K562 (cell line): ENCODE results near the gene SLC38A2. TPM values are rescaled to one million over a fixed set of nuclear protein-coding genes. Genes with fewer than 3 reads are reported as not detected.

Source experiments
- ATAC-seq: fragments of 200-7000 bp; cut with Tn5 transposase; 3 replicates; pipeline ENCODE4 v1.9.1; 2020; ENCODE audit warnings: moderate library complexity
- BruUV-seq: library from RNA; stranded (reverse); fragments of 400-500 nt; replicated peaks from 2 replicates; lab custom pipeline; 2021; lab: Mats Ljungman, UMichigan
- CTCF ChIA-PET: fragments of 300-600 bp; formaldehyde crosslinking; extraction: SDS; loops from one replicate; lab custom pipeline; 2021; ENCODE audit warnings: low intra/inter-chr PET ratio; lab: Yijun Ruan, JAX
- POLR2A ChIA-PET: fragments of 300-600, 350-650 bp; sonication (Branson Sonifier 250); formaldehyde crosslinking; extraction: SDS; loops from one replicate; lab custom pipeline; 2021; ENCODE audit warnings: antibody characterized with exemption, inconsistent platforms; lab: Yijun Ruan, JAX
- DNase-seq, 4 experiments: peaks; one replicate each; pipeline versions ENCODE4 v3.0.0 to v3.0.0-alpha.2; 2011 to 2018; ENCODE audit warnings: low spot score in 3 of 4, mixed read lengths in 3 of 4; ENCODE audit errors: extremely low read depth in 1 of 4
- FAIRE-seq: peaks from 2 replicates; lab custom pipeline; 2011; peaks lifted over from hg19 to GRCh38; lab: Jason Lieb, UNC
- H2AFZ ChIP-seq: 2 replicates; pipeline ENCODE4 v1.6.0; 2011; ENCODE audit warnings: low read depth, low read length, control low read depth, inconsistent platforms
- H3K27ac ChIP-seq: fragments of 200-600 bp; 3 replicates; pipeline ENCODE4 v1.8.0; 2011; ENCODE audit warnings: low read depth, mild to moderate bottlenecking, control low read depth, inconsistent platforms, low read length, moderate library complexity, mixed read lengths; ENCODE audit errors: extremely low read depth
- H3K27me3 ChIP-seq, 2 experiments: fragments of 300-600 bp in 1 of 2; 2 replicates in 1 of 2; 3 replicates in 1 of 2; pipeline versions ENCODE4 v1.6.0 to v1.8.0; 2011; ENCODE audit warnings: inconsistent platforms in 2 of 2, low read length in 2 of 2, mild to moderate bottlenecking in 1 of 2, mixed read lengths in 1 of 2, moderate library complexity in 1 of 2; ENCODE audit not compliant: control insufficient read depth in 2 of 2, insufficient read depth in 2 of 2
- H3K36me3 ChIP-seq: fragments of 300-600 bp; 3 replicates; pipeline ENCODE4 v1.8.0; 2011; ENCODE audit warnings: mild to moderate bottlenecking, low read length, inconsistent platforms; ENCODE audit not compliant: control insufficient read depth, insufficient read depth
- H3K4me1 ChIP-seq, 2 experiments: fragments of 200-600 bp in 1 of 2; replicated peaks in 1 of 2; 2 replicates in 1 of 2; 3 replicates in 1 of 2; pipeline versions ENCODE4 v1.5.1 to v1.8.0; 2011; ENCODE audit warnings: inconsistent platforms in 2 of 2, low read length in 2 of 2, mild to moderate bottlenecking in 1 of 2, mixed read lengths in 1 of 2, moderate library complexity in 1 of 2; ENCODE audit not compliant: control insufficient read depth in 2 of 2, insufficient read depth in 2 of 2
- H3K4me2 ChIP-seq: 2 replicates; pipeline ENCODE4 v1.6.1; 2011; ENCODE audit warnings: low read length, control low read depth, inconsistent platforms, mixed read lengths; ENCODE audit not compliant: insufficient read depth
- H3K4me3 ChIP-seq: fragments of 200-600 bp; sonication (generic), shearing (Covaris generic); 2 replicates; pipeline ENCODE4 v1.5.1; 2016; ENCODE audit warnings: control low read depth, inconsistent platforms
- H3K79me2 ChIP-seq: fragments of 200-600 bp; 3 replicates; pipeline ENCODE4 v1.8.0; 2011; ENCODE audit warnings: low read length, inconsistent platforms; ENCODE audit not compliant: control insufficient read depth, insufficient read depth
- H3K9ac ChIP-seq, 2 experiments: 2 replicates each; pipeline versions ENCODE4 v1.6.0 to v1.6.1; 2011; ENCODE audit warnings: low read depth in 2 of 2, low read length in 2 of 2, control low read depth in 1 of 2, inconsistent platforms in 1 of 2, mild to moderate bottlenecking in 1 of 2, mixed read lengths in 1 of 2; ENCODE audit not compliant: insufficient read depth in 1 of 2
- H3K9me1 ChIP-seq: one replicate; pipeline ENCODE4 v1.6.0; 2011; ENCODE audit warnings: inconsistent platforms, mild to moderate bottlenecking, low read length, moderate library complexity; ENCODE audit not compliant: control insufficient read depth, insufficient read depth
- H3K9me3 ChIP-seq: replicated peaks from 2 replicates; pipeline ENCODE4 v1.5.1; 2011; ENCODE audit warnings: low read depth, low read length, inconsistent platforms; ENCODE audit not compliant: control insufficient read depth, insufficient read depth
- H4K20me1 ChIP-seq: replicated peaks from 2 replicates; pipeline ENCODE4 v1.6.1; 2011; ENCODE audit warnings: low read length, inconsistent platforms, mixed read lengths; ENCODE audit not compliant: control insufficient read depth, insufficient read depth
- CBX1 ChIP-seq: sonication (generic); IDR thresholded peaks from 2 replicates; pipeline ENCODE4 v1.6.1; 2016; ENCODE audit warnings: antibody characterized with exemption, low read depth, mild to moderate bottlenecking
- CEBPG ChIP-seq, 3 experiments: fragments of 200-800 bp in 1 of 3; sonication (Bioruptor generic) in 1 of 3; sonication (generic) in 1 of 3; formaldehyde crosslinking in 1 of 3; IDR thresholded peaks in 2 of 3; conservative IDR thresholded peaks in 1 of 3; 2 replicates each; pipeline versions ENCODE4 v1.6.1 to v1.8.0; 2016 to 2022; ENCODE audit warnings: missing compliant biosample characterization in 2 of 3, missing genetic modification characterization in 2 of 3, mild to moderate bottlenecking in 1 of 3, missing genetic modification reagents in 1 of 3
- E2F8 ChIP-seq: fragments of 450-650 bp; IDR thresholded peaks from 2 replicates; pipeline ENCODE4 v1.7.1; 2018; ENCODE audit warnings: mild to moderate bottlenecking, low read depth; ENCODE audit not compliant: partially characterized antibody
- HES1 ChIP-seq: fragments of 450-650 bp; IDR thresholded peaks from 2 replicates; pipeline ENCODE4 v1.6.1; 2016; ENCODE audit warnings: low read depth, mild to moderate bottlenecking, moderate library complexity
- HEY1 ChIP-seq: fragments of 250-450 bp; sonication (Bioruptor Pico); IDR thresholded peaks from 2 replicates; pipeline ENCODE4 v1.5.0; 2020; ENCODE audit warnings: mild to moderate bottlenecking, moderate library complexity, borderline replicate concordance
- HNRNPH1 ChIP-seq: fragments of 200-400 bp; formaldehyde crosslinking; optimal IDR thresholded peaks from 2 replicates; pipeline ENCODE3; 2017; ENCODE audit warnings: low read depth, mild to moderate bottlenecking, low read length, moderate library complexity
- KLF13 ChIP-seq: fragments of 450-650 bp; IDR thresholded peaks from 2 replicates; pipeline ENCODE4 v1.6.1; 2016; ENCODE audit warnings: missing genetic modification characterization, low read depth, mild to moderate bottlenecking, missing compliant biosample characterization, moderate library complexity, borderline replicate concordance
- PTBP1 ChIP-seq: fragments of 200-400 bp; formaldehyde crosslinking; IDR thresholded peaks from 2 replicates; pipeline ENCODE4 v1.6.1; 2017; ENCODE audit warnings: low read depth, low read length
- PTRF ChIP-seq: fragments of 450-650 bp; IDR thresholded peaks from 2 replicates; pipeline ENCODE4 v1.6.1; 2016; ENCODE audit warnings: mild to moderate bottlenecking, missing genetic modification characterization, missing compliant biosample characterization
- PURB ChIP-seq: sonication (generic); formaldehyde crosslinking; IDR thresholded peaks from 2 replicates; pipeline ENCODE4 v1.9.0; 2021; ENCODE audit warnings: low read depth, mild to moderate bottlenecking, missing genetic modification reagents
- SPI1 ChIP-seq: IDR thresholded peaks from 2 replicates; pipeline ENCODE4 v1.6.1; 2011; ENCODE audit warnings: low read depth, low read length, control low read depth, borderline replicate concordance
- ZBTB5 ChIP-seq: fragments of 450-650 bp; IDR thresholded peaks from 2 replicates; pipeline ENCODE4 v1.6.1; 2017; ENCODE audit warnings: antibody characterized with exemption
- ZNF124 ChIP-seq: sonication (generic); formaldehyde crosslinking; IDR thresholded peaks from 2 replicates; pipeline ENCODE4 v1.8.1; 2022; ENCODE audit warnings: missing genetic modification reagents
- ZNF134 ChIP-seq: fragments of 250-450 bp; sonication (Bioruptor Pico); conservative IDR thresholded peaks from 2 replicates; pipeline ENCODE4 v1.4.0; 2020
- ZNF583 ChIP-seq: fragments of 250-450 bp; sonication (Bioruptor Pico); IDR thresholded peaks from 2 replicates; pipeline ENCODE4 v1.4.0; 2020
- ZNF76 ChIP-seq: fragments of 250-450 bp; sonication (Bioruptor Pico); IDR thresholded peaks from 2 replicates; pipeline ENCODE4 v1.4.0; 2020; ENCODE audit warnings: mild to moderate bottlenecking, moderate library complexity, borderline replicate concordance
- ZZZ3 ChIP-seq: fragments of 450-650 bp; IDR thresholded peaks from 2 replicates; pipeline ENCODE4 v1.6.1; 2016; ENCODE audit warnings: antibody characterized with exemption, mild to moderate bottlenecking, moderate library complexity
- WGBS: fragments of 100-300 bp; shearing (Covaris generic); methylation state at CpG from one replicate; pipeline ENCODE4 v1.1.6; 2016; ENCODE audit warnings: low coverage, mixed read lengths; ENCODE audit not compliant: insufficient coverage; ENCODE audit errors: missing lambda C conversion rate; 5-methylcytosine and 5-hydroxymethylcytosine counted together
- in situ Hi-C: fragments of 300-500 bp; cut with MboI; formaldehyde crosslinking; loops from 4 replicates; pipeline ENCODE4 v1.15.0; 2018; ENCODE audit warnings: inconsistent platforms, mixed read lengths
- intact Hi-C: fragments of 100-400 bp; cut with micrococcal nuclease; formaldehyde crosslinking; loops from 2 replicates; pipeline ENCODE4 v1.14.2; 2022
- polyA plus RNA-seq, 8 experiments: library from polyadenylated mRNA; depleted of rRNA in 4 of 8; stranded (reverse) in 5 of 8; unstranded in 3 of 8; fragments of >200 nt; fragmentation: Nextera tagmentation in 2 of 8; fragmentation: Illumina TruSeq in 1 of 8; extraction: Ambion mirVana in 2 of 8; extraction: Trizol in 1 of 8; gene quantifications; 2 replicates each; pipeline versions ENCODE4 v1.2.1 to v1.2.3, GENCODE V29; 2011 to 2014; ENCODE audit warnings: inconsistent platforms in 1 of 8, missing spikeins in 1 of 8
- total RNA-seq, 7 experiments: library from RNA; depleted of rRNA in 6 of 7; stranded (reverse); fragments of >200 nt in 6 of 7; fragmentation: Illumina TruSeq in 2 of 7; extraction: Trizol in 2 of 7; gene quantifications; 2 replicates each; pipeline versions ENCODE4 v1.2.1 to v1.2.3, GENCODE V29; 2011 to 2021; ENCODE audit warnings: low replicate concordance in 1 of 7

The SLC38A2 gene
- total and polyA plus RNA-seq, 9 of the 15 experiments (the other 6 are each of a cell fraction or from before 2014, with no cell fraction given), result 98.7 to 292 (median 143) TPM

- BruUV-seq, result no TSS peak
- 14% methylated on average over 5 of the region's 5 CpGs for WGBS
- Histone ChIP-seq H3K9ac (peak overlapping the region; percentile 89 to 92; a peak in 3 of 4 replicates), H3K27ac (peak overlapping the region; percentile 97), H3K4me2 (peak overlapping the region; percentile 87), H3K79me2 (peaks cover 35% of the 10 kb centered on the region), H4K20me1 (no peaks in the 10 kb centered on the region), H3K36me3 (no peaks in the 10 kb centered on the region), H3K27me3 (no peaks in the 10 kb centered on the region), H3K9me1 (peaks cover 2% of the 10 kb centered on the region), H2AFZ (peak overlapping the region; percentile 80), H3K9me3 (no peaks in the 10 kb centered on the region), H3K4me1 (peaks cover 13 to 49% of the 10 kb centered on the region in 2 experiments), H3K4me3 (peak overlapping the region; percentile 65; the same call in 1 of the 2 replicates)
- in situ Hi-C loops, result no loop called here
- ChIA-PET CTCF (interaction anchor here (0.6 kb wide), 1 partner anchor 290 kb away, joined by 3 read pairs; no protein-coding TSS in a partner anchor), POLR2A (interaction anchor here (4.7 kb wide), 1 partner anchor 14 kb away, joined by 26 read pairs; no protein-coding TSS in a partner anchor)
- FAIRE-seq (peak; percentile 51), DNase-seq (peak in 1 of 4 experiments; percentile 51), ATAC-seq (peak; percentile 9)
- intact Hi-C loops, result loop anchor here (10.0 kb wide), 1 partner anchor 139 kb away; no protein-coding TSS in a partner anchor
- TF ChIP-seq KLF13 (tag) (no peak), HEY1 (no peak), E2F8 (no peak), CBX1 (no peak), HES1 (no peak), SPI1 (no peak), HNRNPH1 (no peak), PTRF (tag) (no peak), ZZZ3 (no peak), ZNF76 (CRISPR knock-in tag) (0 out of 2 replicates have a peak, but pooled peaks have one; percentile 37), ZNF124 (CRISPR knock-in tag) (no peak), PURB (CRISPR knock-in tag) (no peak), ZNF134 (CRISPR knock-in tag) (0 out of 2 replicates have a peak, but pooled peaks have one; percentile 16), CEBPG (CRISPR knock-in tag; IDR thresholded peaks at IDR 0.05) (no peak), CEBPG (tag; conservative IDR thresholded peaks at IDR 0.05 in 1 of 2, IDR thresholded peaks at IDR 0.05 in 1 of 2) (0 out of 4 replicates have a peak, but pooled peaks of 1 of the 2 experiments have one; percentile 3), ZBTB5 (no peak), ZNF583 (0 out of 2 replicates have a peak, but pooled peaks have one; percentile 31), PTBP1 (no peak)
Observed at GRCh38 chr12:46385438-46385837, 12.9 kb upstream of the SLC38A2 start.
